Nephron progenitor cell (in vitro differentiated cells): Measurements from ENCODE around the gene UTF1.

Source experiments
- DNase-seq: peaks from one replicate; pipeline ENCODE4 v3.0.0; 2021
- H3K27ac Mint-ChIP-seq: 2 replicates; pipeline ENCODE4 v1.8.0; 2021; ENCODE audit warnings: mild to moderate bottlenecking, moderate library complexity, mixed read lengths
- H3K27me3 Mint-ChIP-seq: 2 replicates; pipeline ENCODE4 v1.8.0; 2021; ENCODE audit warnings: mild to moderate bottlenecking, low read depth, mixed read lengths; ENCODE audit not compliant: poor library complexity
- H3K36me3 Mint-ChIP-seq: 2 replicates; pipeline ENCODE4 v1.8.0; 2021; ENCODE audit warnings: low read depth, mixed read lengths
- H3K4me1 Mint-ChIP-seq: 2 replicates; pipeline ENCODE4 v1.8.0; 2021; ENCODE audit warnings: mixed read lengths
- H3K4me3 Mint-ChIP-seq: 2 replicates; pipeline ENCODE4 v1.8.0; 2021; ENCODE audit warnings: mild to moderate bottlenecking, moderate library complexity, mixed read lengths
- H3K9me3 Mint-ChIP-seq: 2 replicates; pipeline ENCODE4 v1.8.0; 2021; ENCODE audit warnings: mild to moderate bottlenecking, moderate library complexity, mixed read lengths
- TF ChIP-seq, protein P1 (sequence below): fragments of 200-600 bp; sonication (generic); IDR thresholded peaks from 2 replicates; pipeline ENCODE4 v1.5.0; 2021; ENCODE audit warnings: antibody characterized with exemption

The UTF1 gene

DNA sequence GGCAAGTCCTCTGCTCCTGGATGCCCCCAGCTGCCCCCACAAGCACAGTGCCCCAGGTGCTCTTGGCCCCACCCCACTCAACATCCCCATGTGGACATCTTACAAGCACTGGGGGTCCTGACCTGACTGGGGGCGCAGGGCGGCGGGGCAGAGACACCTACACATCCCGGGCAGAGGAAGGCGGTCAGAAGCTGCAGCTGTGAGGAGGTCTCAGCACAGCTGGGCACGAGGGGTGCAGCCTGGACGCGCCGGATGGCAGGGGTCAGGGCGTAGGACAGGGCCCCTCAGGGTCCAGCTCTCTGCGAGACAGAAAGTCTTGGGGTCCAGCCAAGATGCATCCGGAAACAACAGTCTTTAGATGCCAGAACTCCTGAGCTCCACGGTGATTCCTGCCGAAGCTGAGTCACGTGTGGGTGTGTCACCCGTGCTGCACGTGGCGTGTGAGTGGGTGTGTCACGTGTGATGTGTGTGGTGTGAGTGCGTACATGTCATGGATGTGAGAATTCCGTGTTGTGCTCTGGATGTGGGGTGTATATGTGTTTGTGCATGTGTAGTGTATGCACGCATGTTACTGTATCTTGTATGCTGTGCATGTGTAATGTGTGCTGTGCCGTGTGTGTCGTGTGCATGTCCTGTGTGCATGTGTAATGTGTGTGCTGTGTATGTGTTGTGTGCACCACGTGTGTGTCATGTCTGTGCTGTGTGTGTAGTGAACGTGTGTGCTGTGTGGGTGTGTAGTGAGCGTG, 12.8 kb downstream of the UTF1 start:
- H3K36me3 Mint-ChIP-seq = no peaks in the 10 kb centered on the region
- H3K4me3 Mint-ChIP-seq = no peak overlapping the region
- peaks cover 28% of the 10 kb centered on the region for H3K27me3 Mint-ChIP-seq
- no peaks in the 10 kb centered on the region for H3K9me3 Mint-ChIP-seq
- TF ChIP-seq, protein P1, sequence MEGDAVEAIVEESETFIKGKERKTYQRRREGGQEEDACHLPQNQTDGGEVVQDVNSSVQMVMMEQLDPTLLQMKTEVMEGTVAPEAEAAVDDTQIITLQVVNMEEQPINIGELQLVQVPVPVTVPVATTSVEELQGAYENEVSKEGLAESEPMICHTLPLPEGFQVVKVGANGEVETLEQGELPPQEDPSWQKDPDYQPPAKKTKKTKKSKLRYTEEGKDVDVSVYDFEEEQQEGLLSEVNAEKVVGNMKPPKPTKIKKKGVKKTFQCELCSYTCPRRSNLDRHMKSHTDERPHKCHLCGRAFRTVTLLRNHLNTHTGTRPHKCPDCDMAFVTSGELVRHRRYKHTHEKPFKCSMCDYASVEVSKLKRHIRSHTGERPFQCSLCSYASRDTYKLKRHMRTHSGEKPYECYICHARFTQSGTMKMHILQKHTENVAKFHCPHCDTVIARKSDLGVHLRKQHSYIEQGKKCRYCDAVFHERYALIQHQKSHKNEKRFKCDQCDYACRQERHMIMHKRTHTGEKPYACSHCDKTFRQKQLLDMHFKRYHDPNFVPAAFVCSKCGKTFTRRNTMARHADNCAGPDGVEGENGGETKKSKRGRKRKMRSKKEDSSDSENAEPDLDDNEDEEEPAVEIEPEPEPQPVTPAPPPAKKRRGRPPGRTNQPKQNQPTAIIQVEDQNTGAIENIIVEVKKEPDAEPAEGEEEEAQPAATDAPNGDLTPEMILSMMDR = no peak
- DNase-seq = no peak
- H3K27ac Mint-ChIP-seq = no peak overlapping the region
- H3K4me1 Mint-ChIP-seq = peaks cover 45% of the 10 kb centered on the region

DNA sequence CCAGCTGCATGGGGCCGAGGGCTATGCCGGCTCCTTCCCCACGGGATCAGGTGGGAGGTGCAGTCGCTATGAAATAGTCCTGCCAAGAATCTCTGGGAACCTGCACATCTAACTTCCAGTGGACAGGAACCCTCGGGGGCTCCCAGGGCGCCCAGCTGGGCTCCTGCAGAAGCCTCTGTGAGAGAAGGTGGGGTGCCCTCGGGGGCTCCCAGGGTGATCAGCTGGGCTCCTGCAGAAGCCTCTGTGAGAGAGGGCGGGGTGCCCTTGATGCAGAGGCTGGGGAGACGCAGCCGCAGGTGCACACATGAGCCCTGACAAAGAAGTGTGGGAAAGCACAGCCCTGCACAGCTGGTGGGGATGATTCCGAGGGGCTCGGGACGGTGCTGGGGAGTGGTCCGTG, 13.6 kb downstream of the UTF1 start:
- H3K4me3 Mint-ChIP-seq = no peak overlapping the region
- DNase-seq = no peak
- H3K9me3 Mint-ChIP-seq = no peaks in the 10 kb centered on the region
- H3K36me3 Mint-ChIP-seq = no peaks in the 10 kb centered on the region
- H3K27ac Mint-ChIP-seq = no peak overlapping the region
- H3K27me3 Mint-ChIP-seq = peaks cover 20% of the 10 kb centered on the region
- peaks cover 43% of the 10 kb centered on the region for H3K4me1 Mint-ChIP-seq
- TF ChIP-seq, protein P1 = no peak

DNA sequence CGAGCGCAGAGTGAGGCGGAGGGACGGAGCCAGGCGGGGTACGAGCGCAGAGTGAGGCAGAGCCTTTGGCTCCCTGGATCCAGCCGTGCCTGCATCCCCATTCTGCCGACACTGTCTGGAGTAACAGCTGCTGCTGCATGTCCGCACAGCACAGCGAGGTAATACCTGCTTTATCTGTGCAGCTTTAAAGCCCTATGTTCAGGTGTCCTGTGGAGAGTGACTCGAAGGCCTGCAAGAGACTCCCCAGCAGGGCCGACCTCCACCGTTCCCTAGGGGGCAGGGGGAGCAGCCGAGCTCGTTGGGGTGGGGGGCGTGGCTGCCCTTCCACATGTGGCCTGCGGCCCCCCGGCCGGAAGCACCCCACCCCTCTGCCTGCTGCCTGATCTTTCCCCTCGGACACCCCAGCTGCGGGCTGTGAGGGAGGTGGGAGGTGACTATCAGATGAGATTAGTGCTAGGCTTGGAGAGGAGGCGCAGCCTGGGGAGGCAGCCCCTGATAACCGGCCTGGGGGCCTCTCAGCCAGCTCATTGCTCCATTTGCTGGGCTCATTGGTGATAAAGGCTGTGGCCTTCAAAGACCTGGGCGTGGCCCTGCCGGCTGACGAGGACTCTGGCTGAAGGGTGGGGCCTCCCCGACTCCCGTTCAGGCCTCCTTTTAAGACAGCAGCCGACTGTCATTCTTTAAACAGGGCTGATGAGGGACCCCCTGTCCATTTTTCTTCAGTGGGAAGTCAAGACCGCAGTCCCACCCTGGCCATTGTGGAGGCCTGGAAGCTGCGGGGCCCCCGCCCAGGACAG, 15.6 kb downstream of the UTF1 start:
- peaks cover 55% of the 10 kb centered on the region for H3K4me1 Mint-ChIP-seq
- H3K36me3 Mint-ChIP-seq = no peaks in the 10 kb centered on the region
- no peak overlapping the region for H3K27ac Mint-ChIP-seq
- no peak overlapping the region for H3K4me3 Mint-ChIP-seq
- H3K9me3 Mint-ChIP-seq = no peaks in the 10 kb centered on the region
- TF ChIP-seq, protein P1 = no peak
- no peak for DNase-seq
- peaks cover 18% of the 10 kb centered on the region for H3K27me3 Mint-ChIP-seq

DNA sequence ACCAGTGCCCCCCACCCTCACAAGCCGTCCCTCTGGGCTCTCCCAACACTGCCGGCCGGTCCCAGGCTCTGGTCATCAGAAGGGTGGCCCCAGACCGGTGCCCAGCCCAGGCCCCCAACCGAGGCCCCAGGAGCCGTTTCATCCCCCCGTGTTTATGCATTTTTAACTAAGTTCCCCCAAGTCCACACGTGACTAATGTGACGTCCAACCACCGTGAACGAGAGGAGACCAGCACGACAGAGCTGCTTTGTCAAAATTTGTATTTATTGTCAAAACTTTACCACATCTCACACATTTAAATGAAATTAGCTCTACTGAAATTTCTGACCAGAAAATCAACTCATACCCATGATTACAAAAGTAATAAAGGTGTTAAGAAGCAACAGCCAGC, 16.2 kb downstream of the UTF1 start:
- no peaks in the 10 kb centered on the region for H3K9me3 Mint-ChIP-seq
- no peaks in the 10 kb centered on the region for H3K36me3 Mint-ChIP-seq
- H3K27ac Mint-ChIP-seq = no peak overlapping the region
- no peak overlapping the region for H3K4me3 Mint-ChIP-seq
- no peak for DNase-seq
- TF ChIP-seq, protein P1 = no peak
- H3K4me1 Mint-ChIP-seq = peaks cover 50% of the 10 kb centered on the region
- peaks cover 18% of the 10 kb centered on the region for H3K27me3 Mint-ChIP-seq

DNA sequence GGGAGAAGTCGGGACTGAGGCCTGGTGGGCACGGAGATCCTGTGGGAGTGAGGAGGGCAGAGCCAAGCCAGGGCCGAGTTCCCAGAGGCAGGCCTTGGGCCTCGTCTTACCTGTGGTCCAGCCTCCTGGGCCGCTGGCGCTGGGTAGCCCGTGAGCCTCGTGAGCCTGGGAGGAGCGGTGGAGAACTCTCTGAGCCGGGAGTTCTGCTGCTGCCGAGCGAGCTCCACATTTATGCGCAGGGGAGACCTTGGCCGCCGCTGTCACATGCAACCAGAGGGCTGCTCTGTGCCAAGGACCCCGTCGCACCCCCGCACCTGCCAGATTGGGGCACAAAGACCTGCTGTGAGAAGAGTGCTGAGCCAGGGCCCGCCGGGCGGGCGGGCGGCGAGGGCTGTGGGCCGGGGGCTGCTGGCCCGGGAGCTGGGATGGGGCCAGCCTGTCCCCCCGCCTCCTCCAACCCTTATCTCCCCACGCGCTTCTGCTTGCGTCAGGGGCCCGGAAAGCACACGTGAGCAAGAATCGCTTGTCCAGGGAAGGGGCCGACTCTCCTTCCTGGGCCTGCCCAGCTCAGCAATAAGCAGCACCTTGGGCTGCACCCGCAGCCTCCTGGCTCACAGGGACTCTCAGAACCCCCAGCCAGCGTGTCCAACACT, 17.8 kb downstream of the UTF1 start:
- no peak overlapping the region for H3K27ac Mint-ChIP-seq
- H3K4me1 Mint-ChIP-seq = peaks cover 50% of the 10 kb centered on the region
- H3K9me3 Mint-ChIP-seq = no peaks in the 10 kb centered on the region
- H3K36me3 Mint-ChIP-seq = no peaks in the 10 kb centered on the region
- H3K27me3 Mint-ChIP-seq = peaks cover 18% of the 10 kb centered on the region
- TF ChIP-seq, protein P1 = no peak
- H3K4me3 Mint-ChIP-seq = no peak overlapping the region
- no peak for DNase-seq
